Measurements from ENCODE around the gene EXOC3L1. TPM values are rescaled to one million over a fixed set of nuclear protein-coding genes. Genes with fewer than 3 reads are reported as not detected.

EXOC3L1 gene
- total and polyA plus RNA-seq, 2 of the 4 experiments (the other 2 are of a cell fraction): not detected

DNA sequence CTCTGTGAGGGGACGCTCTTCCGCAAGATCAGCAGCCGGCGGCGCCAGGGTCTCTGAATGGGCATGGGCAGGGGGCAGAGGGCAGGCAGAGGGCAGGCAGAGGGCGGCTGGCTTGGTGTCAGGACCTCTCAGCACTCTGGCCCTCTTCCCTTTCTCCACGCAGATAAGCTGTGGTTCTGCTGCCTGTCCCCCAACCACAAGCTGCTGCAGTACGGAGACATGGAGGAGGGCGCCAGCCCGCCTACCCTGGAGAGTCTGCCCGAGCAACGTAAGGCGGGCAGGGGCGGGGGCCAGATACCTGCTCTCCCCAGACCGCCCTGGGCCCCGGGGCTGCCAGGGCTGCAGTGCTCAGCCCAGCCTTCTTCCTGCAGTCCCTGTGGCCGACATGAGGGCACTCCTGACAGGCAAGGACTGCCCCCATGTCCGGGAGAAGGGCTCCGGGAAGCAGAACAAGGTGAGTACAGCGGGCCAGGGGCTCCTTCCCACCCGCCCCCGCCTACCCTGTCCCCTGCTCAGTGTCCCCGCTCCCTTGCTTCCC lies 13.1 kb upstream of the EXOC3L1 start:
- Histone ChIP-seq H2BK120ac (ENCODE audit: low read depth, low read length) (no peak overlapping the region), H4K20me1 (ENCODE audit: insufficient read depth, low read length) (0 out of 2 replicates have a peak, but pooled peaks cover 6% of the 10 kb centered on the region), H2BK20ac (ENCODE audit: low read depth, low read length) (no peak overlapping the region), H4K5ac (ENCODE audit: low read depth, low read length) (no peak overlapping the region), H2BK15ac (ENCODE audit: low read depth, low read length) (no peak overlapping the region), H2BK5ac (ENCODE audit: low read depth, low read length, poor library complexity, severe bottlenecking) (no peak overlapping the region), H3K4me1 (ENCODE audit: control insufficient read depth, insufficient read depth, low read length) (peaks cover 5% of the 10 kb centered on the region), H3K9ac (ENCODE audit: low read depth, low read length) (no peak overlapping the region), H3K4me2 (ENCODE audit: low read depth, low read length) (no peak overlapping the region), H2AK9ac (replicated peaks; ENCODE audit: low read depth, low read length, poor library complexity) (no peak overlapping the region), H4K8ac (ENCODE audit: low read depth in 2 of 2, low read length in 2 of 2) (no peak overlapping the region), H3K18ac (ENCODE audit: low read depth, low read length) (no peak overlapping the region), H3K9me3 (ENCODE audit: control insufficient read depth, insufficient read depth, low read length) (no peaks in the 10 kb centered on the region), H3K4ac (ENCODE audit: low read depth, low read length) (no peak overlapping the region), H3K79me1 (ENCODE audit: low read depth in 1 of 2, low read length in 2 of 2) (peaks cover 0 to 6% of the 10 kb centered on the region in 2 experiments; a peak in 1 of 4 replicates), H3K4me3 (ENCODE audit: insufficient read depth, low read depth, low read length) (no peak overlapping the region), H3K14ac (replicated peaks; ENCODE audit: low read depth, low read length) (no peak overlapping the region), H3K36me3 (ENCODE audit: control insufficient read depth, insufficient read depth, low read length) (peaks cover 33% of the 10 kb centered on the region), H4K91ac (ENCODE audit: insufficient read depth, low read depth, low read length) (no peak overlapping the region), H3K27me3 (ENCODE audit: control insufficient read depth, insufficient read depth, low read length) (no peaks in the 10 kb centered on the region), H3K56ac (ENCODE audit: extremely low read depth, insufficient read depth, low read length) (no peak overlapping the region), H2AFZ (replicated peaks; ENCODE audit: low read length, poor library complexity) (no peak overlapping the region), H2AK5ac (ENCODE audit: low read depth, low read length) (no peak overlapping the region), H3K9me1 (ENCODE audit: insufficient read depth, low read length) (peaks cover 10% of the 10 kb centered on the region), H3K23ac (ENCODE audit: low read depth, low read length) (no peak overlapping the region), H3K27ac (ENCODE audit: insufficient read depth, low read length) (no peak overlapping the region)
- TF ChIP-seq, protein P1, sequence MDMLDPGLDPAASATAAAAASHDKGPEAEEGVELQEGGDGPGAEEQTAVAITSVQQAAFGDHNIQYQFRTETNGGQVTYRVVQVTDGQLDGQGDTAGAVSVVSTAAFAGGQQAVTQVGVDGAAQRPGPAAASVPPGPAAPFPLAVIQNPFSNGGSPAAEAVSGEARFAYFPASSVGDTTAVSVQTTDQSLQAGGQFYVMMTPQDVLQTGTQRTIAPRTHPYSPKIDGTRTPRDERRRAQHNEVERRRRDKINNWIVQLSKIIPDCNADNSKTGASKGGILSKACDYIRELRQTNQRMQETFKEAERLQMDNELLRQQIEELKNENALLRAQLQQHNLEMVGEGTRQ (IDR thresholded peaks at IDR 0.05; ENCODE audit: low read depth, low read length): no peak
- no peak for TF ChIP-seq CEBPB (IDR thresholded peaks at IDR 0.05; ENCODE audit: low read depth, low read length)
- no peak for TF ChIP-seq BHLHE40 (IDR thresholded peaks at IDR 0.05; ENCODE audit: low read depth, low read length)
- TF ChIP-seq FOS (IDR thresholded peaks at IDR 0.05; ENCODE audit: low read depth, low read length): no peak
- TF ChIP-seq RCOR1 (IDR thresholded peaks at IDR 0.05; ENCODE audit: insufficient replicate concordance, low read length): no peak
- TF ChIP-seq SMC3 (IDR thresholded peaks at IDR 0.05; ENCODE audit: low read depth, low read length): no peak
- no peak for TF ChIP-seq CHD1 (IDR thresholded peaks at IDR 0.05; ENCODE audit: low read depth, low read length)
- TF ChIP-seq NFE2L2 (IDR thresholded peaks at IDR 0.05; ENCODE audit: low read depth, low read length): no peak
- no peak for TF ChIP-seq MXI1 (IDR thresholded peaks at IDR 0.05; ENCODE audit: borderline replicate concordance, low read depth, low read length)
- TF ChIP-seq, protein P2, sequence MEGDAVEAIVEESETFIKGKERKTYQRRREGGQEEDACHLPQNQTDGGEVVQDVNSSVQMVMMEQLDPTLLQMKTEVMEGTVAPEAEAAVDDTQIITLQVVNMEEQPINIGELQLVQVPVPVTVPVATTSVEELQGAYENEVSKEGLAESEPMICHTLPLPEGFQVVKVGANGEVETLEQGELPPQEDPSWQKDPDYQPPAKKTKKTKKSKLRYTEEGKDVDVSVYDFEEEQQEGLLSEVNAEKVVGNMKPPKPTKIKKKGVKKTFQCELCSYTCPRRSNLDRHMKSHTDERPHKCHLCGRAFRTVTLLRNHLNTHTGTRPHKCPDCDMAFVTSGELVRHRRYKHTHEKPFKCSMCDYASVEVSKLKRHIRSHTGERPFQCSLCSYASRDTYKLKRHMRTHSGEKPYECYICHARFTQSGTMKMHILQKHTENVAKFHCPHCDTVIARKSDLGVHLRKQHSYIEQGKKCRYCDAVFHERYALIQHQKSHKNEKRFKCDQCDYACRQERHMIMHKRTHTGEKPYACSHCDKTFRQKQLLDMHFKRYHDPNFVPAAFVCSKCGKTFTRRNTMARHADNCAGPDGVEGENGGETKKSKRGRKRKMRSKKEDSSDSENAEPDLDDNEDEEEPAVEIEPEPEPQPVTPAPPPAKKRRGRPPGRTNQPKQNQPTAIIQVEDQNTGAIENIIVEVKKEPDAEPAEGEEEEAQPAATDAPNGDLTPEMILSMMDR (conservative IDR thresholded peaks at IDR 0.05; ENCODE audit: low read depth, low read length): no peak
- no peak for TF ChIP-seq MAZ (IDR thresholded peaks at IDR 0.05; ENCODE audit: borderline replicate concordance, low read depth, low read length)
- no peak for TF ChIP-seq RFX5 (IDR thresholded peaks at IDR 0.05; ENCODE audit: low read depth, low read length)
- no peak for TF ChIP-seq MAFK (IDR thresholded peaks at IDR 0.05; ENCODE audit: low read depth, low read length)
- TF ChIP-seq, protein P3, sequence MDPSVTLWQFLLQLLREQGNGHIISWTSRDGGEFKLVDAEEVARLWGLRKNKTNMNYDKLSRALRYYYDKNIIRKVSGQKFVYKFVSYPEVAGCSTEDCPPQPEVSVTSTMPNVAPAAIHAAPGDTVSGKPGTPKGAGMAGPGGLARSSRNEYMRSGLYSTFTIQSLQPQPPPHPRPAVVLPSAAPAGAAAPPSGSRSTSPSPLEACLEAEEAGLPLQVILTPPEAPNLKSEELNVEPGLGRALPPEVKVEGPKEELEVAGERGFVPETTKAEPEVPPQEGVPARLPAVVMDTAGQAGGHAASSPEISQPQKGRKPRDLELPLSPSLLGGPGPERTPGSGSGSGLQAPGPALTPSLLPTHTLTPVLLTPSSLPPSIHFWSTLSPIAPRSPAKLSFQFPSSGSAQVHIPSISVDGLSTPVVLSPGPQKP (IDR thresholded peaks at IDR 0.05; ENCODE audit: borderline replicate concordance, low read depth, low read length): no peak
- no peak for TF ChIP-seq POLR2A (IDR thresholded peaks at IDR 0.05; ENCODE audit: low read depth, low read length)
- no peak for TF ChIP-seq RAD21 (IDR thresholded peaks at IDR 0.05; ENCODE audit: low read length)
- in situ Hi-C loops (cut with MboI; ENCODE audit: low sequenced_read_pairs) (no loop called here), intact Hi-C loops (cut with micrococcal nuclease) (no loop called here), dilution Hi-C loops (cut with HindIII; ENCODE audit: low sequenced_read_pairs, unreplicated experiment) (no loop called here)
- DNase-seq (no peak), ATAC-seq (ENCODE audit: low read depth) (no peak)
- 88% methylated on average over 9 of the region's 23 CpGs; no CpG with 5 or more reads in 1 of the 2 experiments for WGBS, 2 experiments (ENCODE audit: extremely low coverage in 2 of 2, insufficient read length in 1 of 2)
- POLR2A ChIA-PET (ENCODE audit: unreplicated experiment): no interaction called here
- BruUV-seq (replicated peaks): no TSS peak
- CTCF ChIA-PET: no interaction called here
